ENCODE data around the gene GPR17. TPM values are rescaled to one million over a fixed set of nuclear protein-coding genes. Genes with fewer than 3 reads are reported as not detected.

Gene GPR17
- total RNA-seq, 1 donor from 2014 or later = 0.18 TPM

- no peak for TF ChIP-seq CTCF (IDR thresholded peaks at IDR 0.05)
- ATAC-seq (no peak), DNase-seq (peak; percentile 18)
- Histone ChIP-seq H3K4me3 (peak overlapping the region; percentile 48), H3K27me3 (ENCODE audit: low read depth) (peaks cover 8% of the 10 kb centered on the region), H3K9me3 (no peaks in the 10 kb centered on the region), H3K27ac (peak overlapping the region; percentile 83), H3K4me1 (peaks cover 52% of the 10 kb centered on the region), H3K36me3 (peaks cover 6% of the 10 kb centered on the region)
- intact Hi-C loops (cut with DNase I) = no loop called here
Measured at GRCh38 chr2:127663566-127664064, 17.7 kb downstream of the GPR17 start.

- Histone ChIP-seq H3K4me1 (peaks cover 52% of the 10 kb centered on the region), H3K27ac (peak overlapping the region; percentile 83), H3K27me3 (ENCODE audit: low read depth) (peaks cover 10% of the 10 kb centered on the region), H3K9me3 (no peaks in the 10 kb centered on the region), H3K36me3 (peaks cover 6% of the 10 kb centered on the region), H3K4me3 (peak overlapping the region; percentile 48)
- intact Hi-C loops (cut with DNase I) = no loop called here
- ATAC-seq = peak; percentile 66 to 74
- DNase-seq = peak; percentile 59
- TF ChIP-seq CTCF (IDR thresholded peaks at IDR 0.05) = no peak
Measured at GRCh38 chr2:127664065-127664894, 18.3 kb downstream of the GPR17 start.

GRCh38 chr2:127664895-127665225 lies 18.9 kb downstream of the GPR17 start:
- Histone ChIP-seq H3K4me1 (peaks cover 50% of the 10 kb centered on the region), H3K4me3 (peak overlapping the region; percentile 48), H3K9me3 (no peaks in the 10 kb centered on the region), H3K27ac (peak overlapping the region; percentile 83), H3K27me3 (ENCODE audit: low read depth) (peaks cover 10% of the 10 kb centered on the region), H3K36me3 (peaks cover 6% of the 10 kb centered on the region)
- no peak for TF ChIP-seq CTCF (IDR thresholded peaks at IDR 0.05)
- DNase-seq (no peak), ATAC-seq (no peak)
- intact Hi-C loops (cut with DNase I) = no loop called here

GRCh38 chr2:127665267-127665893 lies 19.4 kb downstream of the GPR17 start:
- no peak for TF ChIP-seq CTCF (IDR thresholded peaks at IDR 0.05)
- Histone ChIP-seq H3K27me3 (ENCODE audit: low read depth) (peaks cover 10% of the 10 kb centered on the region), H3K4me1 (peaks cover 50% of the 10 kb centered on the region), H3K4me3 (no peak overlapping the region), H3K27ac (peak overlapping the region; percentile 83), H3K36me3 (peaks cover 6% of the 10 kb centered on the region), H3K9me3 (no peaks in the 10 kb centered on the region)
- no peak for ATAC-seq
- intact Hi-C loops (cut with DNase I) = no loop called here
- DNase-seq = no peak

GRCh38 chr2:127669056-127669455 lies 23.1 kb downstream of the GPR17 start:
- H3K36me3 ChIP-seq = peaks cover 7% of the 10 kb centered on the region
- no peak for DNase-seq
- H3K9me3 ChIP-seq = no peaks in the 10 kb centered on the region
- no peak overlapping the region for H3K27ac ChIP-seq
- H3K4me3 ChIP-seq = no peak overlapping the region
- peaks cover 10% of the 10 kb centered on the region for H3K27me3 ChIP-seq (ENCODE audit: low read depth)
- peaks cover 46% of the 10 kb centered on the region for H3K4me1 ChIP-seq
- no peak for TF ChIP-seq CTCF (IDR thresholded peaks at IDR 0.05)
- no peak for ATAC-seq
- intact Hi-C loops (cut with DNase I) = no loop called here

All from lower lobe of right lung (tissue), 2 donors.